A673 (cell line): ENCODE measurements around the gene XYLT1.
"Not testable (repeated sequence)": the region's sequence is repeated elsewhere in the genome, so short reads cannot be mapped to it uniquely, and the experiment has no call there.

Experiments used
- CTCF ChIP-seq: fragments of 300-800, 200-600 bp; sonication (generic); conservative IDR thresholded peaks from 2 replicates; pipeline ENCODE4 v1.5.1; 2017; ENCODE audit warnings: low read depth, mild to moderate bottlenecking, antibody characterized with exemption, low read length, moderate library complexity, mixed read lengths
- EZH2 ChIP-seq: fragments of 200-600 bp; sonication (generic); IDR thresholded peaks from 2 replicates; pipeline ENCODE4 v1.6.1; 2017; ENCODE audit warnings: borderline replicate concordance, low read depth, mild to moderate bottlenecking, mixed read lengths, antibody characterized with exemption, low read length; ENCODE audit not compliant: poor library complexity, severe bottlenecking

- not testable (repeated sequence) for TF ChIP-seq CTCF, EZH2
These were observed 60.4 kb downstream of the XYLT1 start for GRCh38 chr16:17410316-17410715.
